Measurements from ENCODE around the gene PAGR1. TPM values are rescaled to one million over a fixed set of nuclear protein-coding genes. Genes with fewer than 3 reads are reported as not detected.

PAGR1 gene
- total and polyA plus RNA-seq, 2 experiments from 2014 or later: 39.3 to 53.4 TPM

DNA sequence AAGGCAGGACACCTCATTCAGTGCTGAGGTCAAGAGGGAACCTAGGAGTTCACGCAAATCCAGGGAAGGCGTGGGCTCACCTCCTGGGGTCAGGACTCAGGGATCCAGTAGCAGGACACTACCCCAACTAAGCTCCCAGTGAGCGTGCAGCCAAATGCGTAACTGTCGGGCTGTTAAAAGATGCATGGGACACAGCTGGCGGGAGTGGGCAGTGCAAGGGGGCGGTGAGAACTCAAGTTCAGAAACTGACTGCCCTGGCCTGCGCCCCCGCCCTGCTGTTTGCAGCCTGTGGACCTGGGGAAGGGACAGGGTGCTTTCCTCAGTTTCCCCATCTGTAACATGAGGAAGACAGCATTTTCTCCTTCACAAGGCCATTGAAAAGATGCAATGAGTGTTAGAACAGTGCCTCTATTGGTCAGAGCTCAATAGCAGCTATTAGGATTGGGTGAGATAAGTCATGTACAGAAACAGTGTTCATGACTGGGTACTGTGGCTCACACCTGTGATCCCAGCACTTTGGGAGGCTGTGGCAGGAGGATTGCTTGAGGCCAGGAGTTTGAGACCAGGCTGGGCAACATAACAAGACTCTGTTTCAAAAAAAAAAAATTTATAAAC lies 26.9 kb downstream of the PAGR1 start:
- Histone ChIP-seq H3K27me3 (no peaks in the 10 kb centered on the region), H3K4me1 (ENCODE audit: insufficient read depth) (no peaks in the 10 kb centered on the region), H3K36me3 (replicated peaks; ENCODE audit: insufficient read depth, low read depth) (no peaks in the 10 kb centered on the region), H3K79me2 (no peaks in the 10 kb centered on the region), H4K20me1 (ENCODE audit: insufficient read depth, poor library complexity, severe bottlenecking) (no peaks in the 10 kb centered on the region), H3K4me3 (no peak overlapping the region), H3K4me2 (no peak overlapping the region), H3K27ac (no peak overlapping the region), H2AFZ (no peak overlapping the region), H3K9me2 (replicated peaks; ENCODE audit: insufficient read depth) (no peaks in the 10 kb centered on the region), H3K9me3 (ENCODE audit: low read depth) (no peaks in the 10 kb centered on the region)
- DNase-seq (ENCODE audit: low spot score): no peak
- TF ChIP-seq EZH2phosphoT487 (IDR thresholded peaks at IDR 0.05; ENCODE audit: low read depth, severe bottlenecking, unreplicated experiment): no peak
- TF ChIP-seq, protein P1, sequence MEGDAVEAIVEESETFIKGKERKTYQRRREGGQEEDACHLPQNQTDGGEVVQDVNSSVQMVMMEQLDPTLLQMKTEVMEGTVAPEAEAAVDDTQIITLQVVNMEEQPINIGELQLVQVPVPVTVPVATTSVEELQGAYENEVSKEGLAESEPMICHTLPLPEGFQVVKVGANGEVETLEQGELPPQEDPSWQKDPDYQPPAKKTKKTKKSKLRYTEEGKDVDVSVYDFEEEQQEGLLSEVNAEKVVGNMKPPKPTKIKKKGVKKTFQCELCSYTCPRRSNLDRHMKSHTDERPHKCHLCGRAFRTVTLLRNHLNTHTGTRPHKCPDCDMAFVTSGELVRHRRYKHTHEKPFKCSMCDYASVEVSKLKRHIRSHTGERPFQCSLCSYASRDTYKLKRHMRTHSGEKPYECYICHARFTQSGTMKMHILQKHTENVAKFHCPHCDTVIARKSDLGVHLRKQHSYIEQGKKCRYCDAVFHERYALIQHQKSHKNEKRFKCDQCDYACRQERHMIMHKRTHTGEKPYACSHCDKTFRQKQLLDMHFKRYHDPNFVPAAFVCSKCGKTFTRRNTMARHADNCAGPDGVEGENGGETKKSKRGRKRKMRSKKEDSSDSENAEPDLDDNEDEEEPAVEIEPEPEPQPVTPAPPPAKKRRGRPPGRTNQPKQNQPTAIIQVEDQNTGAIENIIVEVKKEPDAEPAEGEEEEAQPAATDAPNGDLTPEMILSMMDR (IDR thresholded peaks at IDR 0.05; ENCODE audit: poor library complexity): peak; percentile 12
- WGBS (ENCODE audit: low lambda C conversion rate, missing lambda C conversion rate): 84% methylated on average over 9 of the region's 9 CpGs

DNA sequence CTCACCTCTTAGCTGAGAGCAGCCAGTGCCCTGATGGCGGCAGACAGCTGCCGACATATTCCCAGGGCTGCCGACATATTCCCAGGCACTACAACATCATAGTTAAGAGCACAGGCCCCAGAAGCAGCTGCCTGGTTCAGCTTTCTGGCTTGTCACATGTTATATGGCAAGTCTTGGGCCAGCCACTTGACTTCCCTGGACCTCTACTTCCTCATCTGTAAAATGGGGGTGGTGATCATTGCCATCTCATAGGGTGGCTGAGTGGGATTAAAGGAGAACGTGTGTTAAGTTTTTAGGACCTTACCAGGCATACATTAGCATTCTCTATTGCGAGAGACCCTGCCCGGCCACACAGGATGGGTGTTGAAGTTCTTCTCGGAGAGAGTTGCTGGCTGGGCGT lies 28.0 kb downstream of the PAGR1 start:
- DNase-seq (ENCODE audit: low spot score): no peak
- 93% methylated on average over 8 of the region's 8 CpGs for WGBS (ENCODE audit: low lambda C conversion rate, missing lambda C conversion rate)
- H2AFZ ChIP-seq: no peak overlapping the region
- H3K27ac ChIP-seq: no peak overlapping the region
- TF ChIP-seq EZH2 (IDR thresholded peaks at IDR 0.05; ENCODE audit: borderline replicate concordance): no peak
- no peak for TF ChIP-seq EZH2phosphoT487 (IDR thresholded peaks at IDR 0.05; ENCODE audit: low read depth, severe bottlenecking, unreplicated experiment)
- H3K79me2 ChIP-seq: no peaks in the 10 kb centered on the region
- H3K27me3 ChIP-seq: no peaks in the 10 kb centered on the region
- no peaks in the 10 kb centered on the region for H3K4me1 ChIP-seq (ENCODE audit: insufficient read depth)
- no peak overlapping the region for H3K4me3 ChIP-seq
- H3K9me3 ChIP-seq (ENCODE audit: low read depth): no peaks in the 10 kb centered on the region
- H3K9me2 ChIP-seq (replicated peaks; ENCODE audit: insufficient read depth): no peaks in the 10 kb centered on the region
- H4K20me1 ChIP-seq (ENCODE audit: insufficient read depth, poor library complexity, severe bottlenecking): no peaks in the 10 kb centered on the region
- H3K4me2 ChIP-seq: no peak overlapping the region
- H3K36me3 ChIP-seq (replicated peaks; ENCODE audit: insufficient read depth, low read depth): no peaks in the 10 kb centered on the region

DNA sequence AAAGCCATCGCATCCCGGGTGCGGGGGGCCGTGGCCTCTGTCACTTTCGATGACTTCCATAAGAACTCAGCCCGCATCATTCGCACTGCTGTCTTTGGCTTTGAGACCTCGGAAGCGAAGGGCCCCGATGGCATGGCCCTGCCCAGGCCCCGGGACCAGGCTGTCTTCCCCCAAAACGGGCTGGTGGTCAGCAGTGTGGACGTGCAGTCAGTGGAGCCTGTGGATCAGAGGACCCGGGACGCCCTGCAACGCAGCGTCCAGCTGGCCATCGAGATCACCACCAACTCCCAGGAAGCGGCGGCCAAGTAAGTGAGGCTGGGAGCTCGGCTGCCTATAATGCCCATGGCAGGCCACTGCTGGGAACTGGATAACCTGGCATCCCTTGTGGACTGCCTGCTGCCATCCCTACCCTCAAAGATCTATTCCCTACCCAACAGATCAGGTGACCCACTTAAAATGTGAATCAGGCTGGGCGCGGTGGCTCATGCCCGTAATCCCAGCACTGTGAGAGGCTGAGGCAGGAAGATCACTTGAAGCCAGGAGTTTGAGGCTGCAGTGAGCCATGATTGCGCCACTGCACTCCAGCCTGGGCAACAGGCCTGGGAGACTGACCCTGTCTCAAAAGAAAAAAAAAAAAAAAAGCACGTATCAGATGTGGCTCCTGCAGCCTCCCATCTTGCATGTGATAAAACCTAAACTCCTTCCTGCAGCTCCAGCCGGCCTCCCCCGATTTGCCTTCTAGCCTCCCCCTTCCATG lies 28.8 kb downstream of the PAGR1 start:
- Histone ChIP-seq H3K4me1 (ENCODE audit: insufficient read depth) (no peaks in the 10 kb centered on the region), H3K9me3 (ENCODE audit: low read depth) (no peaks in the 10 kb centered on the region), H3K4me3 (no peak overlapping the region), H3K36me3 (replicated peaks; ENCODE audit: insufficient read depth, low read depth) (no peaks in the 10 kb centered on the region), H3K27me3 (no peaks in the 10 kb centered on the region), H3K4me2 (no peak overlapping the region), H4K20me1 (ENCODE audit: insufficient read depth, poor library complexity, severe bottlenecking) (no peaks in the 10 kb centered on the region), H2AFZ (no peak overlapping the region), H3K27ac (no peak overlapping the region), H3K9me2 (replicated peaks; ENCODE audit: insufficient read depth) (no peaks in the 10 kb centered on the region), H3K79me2 (no peaks in the 10 kb centered on the region)
- 90% methylated on average over 28 of the region's 28 CpGs for WGBS (ENCODE audit: low lambda C conversion rate, missing lambda C conversion rate)
- TF ChIP-seq EZH2 (IDR thresholded peaks at IDR 0.05; ENCODE audit: borderline replicate concordance) (no peak), EZH2phosphoT487 (IDR thresholded peaks at IDR 0.05; ENCODE audit: low read depth, severe bottlenecking, unreplicated experiment) (no peak)
- TF ChIP-seq, protein P1 (IDR thresholded peaks at IDR 0.05; ENCODE audit: poor library complexity): no peak
- peak; percentile 3 for DNase-seq (ENCODE audit: low spot score)

DNA sequence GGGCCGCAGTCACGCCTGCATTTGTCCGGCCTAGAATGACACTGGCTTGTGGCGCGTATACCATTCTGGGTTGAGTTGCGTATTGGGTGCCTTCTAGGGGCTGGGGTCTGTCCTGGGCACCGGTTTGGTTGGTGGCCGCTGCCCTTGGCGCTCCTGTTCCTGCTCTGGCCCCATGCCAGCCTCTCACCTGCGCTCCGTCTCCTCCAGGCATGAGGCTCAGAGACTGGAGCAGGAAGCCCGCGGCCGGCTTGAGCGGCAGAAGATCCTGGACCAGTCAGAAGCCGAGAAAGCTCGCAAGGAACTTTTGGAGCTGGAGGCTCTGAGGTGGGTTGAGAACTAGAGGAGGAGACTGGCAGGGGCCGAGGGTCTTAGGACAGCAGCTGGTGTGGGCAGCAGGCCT lies 29.7 kb downstream of the PAGR1 start:
- 97% methylated on average over 18 of the region's 18 CpGs for WGBS (ENCODE audit: low lambda C conversion rate, missing lambda C conversion rate)
- Histone ChIP-seq H3K36me3 (replicated peaks; ENCODE audit: insufficient read depth, low read depth) (no peaks in the 10 kb centered on the region), H3K4me1 (ENCODE audit: insufficient read depth) (no peaks in the 10 kb centered on the region), H3K4me2 (no peak overlapping the region), H3K4me3 (no peak overlapping the region), H3K79me2 (no peaks in the 10 kb centered on the region), H3K27ac (no peak overlapping the region), H3K9me3 (ENCODE audit: low read depth) (no peaks in the 10 kb centered on the region), H2AFZ (no peak overlapping the region), H3K27me3 (no peaks in the 10 kb centered on the region), H4K20me1 (ENCODE audit: insufficient read depth, poor library complexity, severe bottlenecking) (no peaks in the 10 kb centered on the region), H3K9me2 (replicated peaks; ENCODE audit: insufficient read depth) (no peaks in the 10 kb centered on the region)
- DNase-seq (ENCODE audit: low spot score): no peak
- TF ChIP-seq, protein P1 (IDR thresholded peaks at IDR 0.05; ENCODE audit: poor library complexity): no peak
- TF ChIP-seq EZH2 (IDR thresholded peaks at IDR 0.05; ENCODE audit: borderline replicate concordance) (no peak), EZH2phosphoT487 (IDR thresholded peaks at IDR 0.05; ENCODE audit: low read depth, severe bottlenecking, unreplicated experiment) (no peak)
